GM19372 (cell line): ENCODE results near the gene DIP2C.

Experiments used
- ATAC-seq: cut with Tn5 transposase; IDR thresholded peaks from one replicate; pipeline ENCODE4 v1.9.1; 2021; ENCODE audit warnings: mild to moderate bottlenecking, low read depth, moderate library complexity; ENCODE audit not compliant: unreplicated experiment

Gene DIP2C

DNA sequence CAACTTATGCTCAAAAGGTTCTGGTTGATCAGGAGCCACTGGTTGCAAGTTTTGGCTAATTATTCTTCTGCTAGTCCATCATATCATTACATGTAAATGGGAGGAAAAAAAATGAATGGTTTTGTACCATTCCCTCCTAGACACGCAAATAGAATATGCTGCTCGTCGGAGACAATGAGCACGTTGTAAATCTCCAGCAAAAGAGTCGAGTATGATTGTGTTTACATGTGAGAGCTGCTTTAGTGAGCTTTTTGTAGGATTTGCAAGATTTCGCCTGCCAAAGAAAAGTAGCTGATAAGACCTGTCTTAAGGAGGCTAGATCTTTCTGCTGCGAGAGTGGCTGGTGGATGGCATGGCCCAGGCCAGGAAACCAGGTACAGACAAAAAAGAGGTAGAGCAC, 445.2 kb downstream of the DIP2C start:
- no peak for ATAC-seq

DNA sequence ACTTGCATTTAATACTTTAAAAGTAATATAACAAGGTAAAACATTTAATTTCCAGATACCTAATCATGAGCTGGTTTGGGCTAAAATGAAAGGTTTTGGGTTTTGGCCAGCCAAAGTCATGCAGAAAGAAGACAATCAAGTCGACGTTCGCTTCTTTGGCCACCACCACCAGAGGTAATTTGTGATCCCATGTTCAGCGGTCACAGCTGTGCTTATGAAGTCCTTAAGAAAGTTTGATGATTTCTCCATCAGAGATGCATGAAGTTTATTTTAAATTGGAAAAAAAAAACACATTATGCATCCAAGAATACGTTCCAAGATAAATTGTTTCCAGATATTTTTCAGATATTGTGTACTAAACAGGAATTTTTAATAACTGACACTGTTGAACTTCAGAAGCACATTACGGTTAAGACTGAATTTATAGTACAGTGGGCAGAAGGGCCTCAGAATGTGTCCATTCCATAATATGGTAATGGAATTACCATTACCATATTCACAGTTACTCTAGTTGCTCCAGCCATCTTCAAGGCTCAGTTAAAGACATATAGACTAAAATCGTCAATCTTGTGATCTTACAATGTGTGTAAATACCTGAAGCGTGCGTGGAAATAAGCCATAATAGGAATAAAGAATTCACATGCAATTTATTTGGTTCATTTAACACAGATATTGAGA, 447.4 kb downstream of the DIP2C start:
- ATAC-seq = no peak

DNA sequence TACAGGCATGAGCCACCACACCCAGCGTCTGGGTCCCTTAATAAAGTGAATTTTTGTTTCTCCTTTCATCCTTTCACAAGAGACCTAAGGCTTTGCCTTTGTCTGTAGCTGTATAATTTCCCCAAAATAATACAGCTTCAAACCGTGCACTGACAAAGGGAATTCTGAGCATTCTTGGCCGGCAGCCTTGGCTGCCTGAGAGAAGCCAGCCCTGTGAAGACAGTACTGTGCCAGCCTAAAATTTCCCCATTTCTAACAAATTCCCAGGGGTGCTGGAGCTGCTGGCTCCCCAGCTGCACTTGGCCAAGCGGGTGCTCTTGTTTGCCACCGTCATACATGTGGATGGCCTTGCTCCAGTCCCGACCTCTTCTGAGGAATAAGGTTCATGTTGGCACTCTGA, 448.0 kb downstream of the DIP2C start:
- no peak for ATAC-seq

DNA sequence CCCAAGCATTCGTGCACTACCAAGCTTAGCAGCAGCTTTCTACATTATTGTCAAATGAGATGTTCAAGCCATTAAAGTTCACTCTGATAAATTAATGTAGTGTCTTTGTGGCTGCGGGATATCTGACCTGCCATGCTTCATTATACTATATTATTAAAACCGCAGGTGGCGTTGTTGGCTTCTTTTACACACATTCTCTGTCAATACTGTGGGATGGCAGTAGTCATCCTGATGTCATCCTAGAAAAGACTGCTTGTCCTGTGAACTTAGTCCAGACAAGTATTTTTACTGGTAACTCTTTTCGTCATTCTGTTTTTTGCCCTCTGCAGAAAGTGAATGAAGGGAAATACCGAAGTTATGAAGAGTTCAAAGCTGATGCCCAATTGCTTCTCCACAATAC, 450.4 kb downstream of the DIP2C start:
- no peak for ATAC-seq

DNA sequence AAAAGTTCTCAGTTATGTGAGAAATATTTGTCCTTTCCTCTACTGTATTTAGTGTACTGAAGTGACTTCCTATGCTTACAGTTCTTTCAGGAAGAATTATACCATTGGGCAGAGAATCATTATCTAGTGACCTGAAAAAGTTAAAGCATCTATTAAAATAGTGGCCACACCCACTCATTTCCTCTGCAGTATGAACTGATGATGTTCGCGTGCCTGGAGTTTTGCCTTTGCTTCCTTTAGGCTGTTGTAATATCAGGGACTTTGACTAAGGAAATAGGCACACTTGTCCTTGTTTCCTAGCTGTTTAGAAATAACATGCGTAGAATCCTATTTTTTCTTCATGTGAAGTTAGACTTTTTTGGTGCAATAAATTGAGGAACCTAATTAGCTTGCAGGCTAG, 453.6 kb downstream of the DIP2C start:
- ATAC-seq = no peak

DNA sequence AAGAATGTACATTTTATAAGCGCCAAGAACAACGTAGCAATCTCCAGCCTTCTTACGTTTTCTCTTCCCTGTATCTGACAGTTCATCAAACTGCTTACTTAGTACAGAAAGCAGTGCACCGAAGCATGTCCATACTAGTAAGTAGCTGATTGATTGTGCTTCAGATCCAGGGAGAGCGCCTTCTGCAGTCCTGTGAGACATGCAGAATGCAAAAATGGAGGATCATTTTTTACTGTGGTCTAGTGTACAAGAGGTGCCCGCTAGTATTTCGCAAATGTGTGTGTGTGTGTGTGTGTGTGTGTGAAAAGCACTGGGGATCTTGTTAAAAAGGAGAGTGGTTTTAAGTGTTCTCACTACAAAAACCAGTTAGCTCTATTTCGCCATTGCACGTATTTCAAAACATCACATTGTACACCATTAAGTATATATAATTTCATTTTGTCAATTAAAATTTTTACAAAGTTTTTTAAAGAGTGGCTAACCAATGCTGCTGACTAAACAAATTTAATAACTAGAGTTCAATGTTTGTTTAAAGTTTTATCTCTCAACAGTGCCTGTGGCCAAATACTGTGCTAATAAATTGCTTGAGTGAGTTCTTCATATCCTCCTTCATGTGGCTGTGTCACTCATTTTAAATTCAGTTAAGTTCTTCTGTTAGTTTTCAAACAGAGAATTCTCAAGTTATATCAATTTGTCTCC, 454.6 kb downstream of the DIP2C start:
- no peak for ATAC-seq

DNA sequence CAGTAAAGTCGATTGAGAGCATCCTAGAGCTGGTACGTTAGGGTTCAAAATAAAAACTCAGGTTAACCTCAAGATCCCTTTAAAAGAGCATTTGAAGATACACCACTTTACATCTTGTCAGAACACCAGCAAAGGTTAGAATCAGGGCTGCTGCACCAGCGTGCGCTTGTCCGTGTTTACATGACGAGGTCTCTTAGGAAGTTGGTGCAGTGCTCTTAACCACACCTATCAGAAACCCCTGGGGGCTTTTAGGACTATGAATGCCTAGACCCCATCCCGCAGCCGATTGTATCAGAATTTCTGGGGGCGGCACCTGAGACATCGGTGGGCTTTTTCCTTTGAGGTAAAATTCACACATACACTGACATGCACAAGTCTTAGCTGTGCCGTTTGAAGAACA, 456.6 kb downstream of the DIP2C start:
- no peak for ATAC-seq

DNA sequence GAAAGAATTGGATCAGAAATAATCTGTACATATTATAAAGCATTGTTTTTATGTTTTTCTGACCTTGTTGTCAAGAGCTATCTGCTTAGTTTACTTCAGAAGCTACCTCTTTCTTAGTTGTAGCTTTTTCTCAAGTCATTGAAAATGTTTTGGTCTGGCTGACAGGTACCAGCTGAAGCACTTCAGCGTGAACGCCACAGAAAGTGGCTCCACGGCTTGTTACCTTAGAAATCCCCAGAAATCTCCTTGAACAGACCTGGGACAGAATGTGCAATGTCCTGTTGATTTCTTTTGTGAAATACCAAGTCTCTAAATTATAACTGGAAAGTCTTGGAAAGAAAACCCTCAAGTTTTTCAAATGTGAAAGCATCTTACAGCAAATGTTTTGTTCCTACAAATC, 457.4 kb downstream of the DIP2C start:
- no peak for ATAC-seq

DNA sequence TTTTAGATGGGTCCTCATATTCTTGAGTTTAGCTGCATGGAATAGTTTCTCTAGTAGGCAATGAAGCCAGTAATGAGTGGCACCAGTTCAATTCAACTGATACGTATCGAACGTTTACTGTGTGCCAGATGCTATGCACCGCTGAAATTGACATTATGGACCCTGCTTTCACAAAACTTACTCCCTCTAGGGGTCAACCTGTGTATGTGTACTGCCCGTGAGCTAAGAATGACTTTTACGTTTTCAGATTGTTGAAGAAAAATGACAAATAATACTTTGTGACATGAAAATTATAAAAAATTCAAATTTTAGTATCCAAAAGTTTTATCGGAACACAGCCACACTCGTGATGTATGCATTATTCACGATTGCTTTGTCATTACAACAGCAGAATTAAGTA, 458.7 kb downstream of the DIP2C start:
- ATAC-seq = no peak

DNA sequence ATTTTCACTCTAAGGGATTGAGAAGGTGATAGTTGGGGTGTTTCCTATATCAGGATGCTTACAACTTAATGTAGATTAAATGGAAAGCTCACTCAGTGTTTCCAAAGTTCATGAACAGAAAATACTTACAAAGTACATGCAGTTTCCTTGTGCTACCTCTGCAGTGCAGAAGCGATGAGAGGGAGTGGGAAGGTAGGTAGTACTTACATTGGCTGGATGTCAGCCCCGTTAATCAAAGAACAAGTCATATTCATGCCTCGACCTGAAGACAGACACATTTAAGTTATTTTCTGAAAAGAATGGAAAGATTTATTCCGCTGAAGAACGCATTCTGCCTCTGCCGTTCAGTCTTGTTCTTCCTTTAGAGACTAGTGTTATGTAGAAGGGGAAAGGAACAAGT, 461.1 kb downstream of the DIP2C start:
- no peak for ATAC-seq

DNA sequence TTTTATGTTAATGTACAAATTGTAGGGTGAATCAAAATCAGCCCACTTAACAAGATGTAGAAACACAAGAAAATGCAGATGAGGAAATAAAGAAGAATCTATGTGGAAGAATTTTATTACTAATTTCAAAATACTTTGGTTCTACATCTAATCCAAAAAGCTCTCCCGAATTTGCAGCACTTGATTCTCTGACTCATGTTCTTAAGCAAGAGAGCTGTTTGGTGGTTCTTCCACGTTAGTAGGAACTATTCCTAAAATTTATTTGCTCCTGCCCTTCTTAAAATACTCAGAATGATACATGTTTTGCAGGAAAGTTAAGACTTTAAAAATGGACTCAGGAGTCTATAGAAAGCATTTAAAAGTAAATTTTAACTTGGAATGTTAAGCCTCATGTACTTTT, 462.5 kb downstream of the DIP2C start:
- ATAC-seq = no peak

DNA sequence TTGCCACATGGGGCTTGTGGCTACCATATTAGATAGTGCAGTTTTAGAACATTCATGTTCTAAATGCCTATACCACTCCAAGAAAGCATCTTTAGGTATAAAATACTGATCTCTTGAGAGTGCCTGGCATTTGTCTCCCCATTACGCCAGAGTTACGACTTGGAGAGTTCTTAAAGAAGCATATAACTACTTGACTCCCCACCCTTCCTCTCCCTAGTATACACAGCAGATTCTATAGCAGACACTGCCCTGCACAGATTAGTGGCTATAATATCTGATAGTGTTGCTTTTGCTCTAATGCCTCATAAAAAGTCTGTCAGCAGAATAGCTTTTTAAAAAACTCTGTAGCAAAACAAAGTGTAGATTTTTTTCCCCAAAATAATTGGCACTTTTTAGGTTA, 463.4 kb downstream of the DIP2C start:
- no peak for ATAC-seq

DNA sequence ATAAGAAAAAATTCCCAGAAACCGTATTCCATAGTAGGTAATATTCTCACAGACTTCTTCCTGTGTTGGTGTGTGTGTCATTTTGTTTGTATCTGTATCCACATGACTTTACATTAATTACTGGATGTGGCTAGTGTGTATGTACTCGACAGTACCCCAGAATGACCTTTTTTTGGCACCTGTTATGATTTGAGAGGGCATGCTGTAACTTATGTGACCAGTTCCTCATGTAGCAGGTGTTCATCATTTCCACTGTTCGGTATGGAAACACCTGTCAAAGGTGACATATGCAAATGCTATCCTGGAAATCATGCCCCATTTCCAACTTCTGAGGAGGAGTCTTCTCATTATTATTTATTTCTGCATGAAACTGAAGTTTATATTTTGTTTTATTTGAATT, 464.9 kb downstream of the DIP2C start:
- ATAC-seq = no peak
